ENCODE measurements around the gene NPL. TPM values are rescaled to one million over a fixed set of nuclear protein-coding genes. Genes with fewer than 3 reads are reported as not detected.
A peak's percentile ranks its signal among the peaks of the same experiment; 100 is the strongest.

Gene NPL
- total and polyA plus RNA-seq, 2 donors (not counting 3 experiments of a cell fraction or from before 2014, with no cell fraction given): 0.14 to 0.75 TPM

- Histone ChIP-seq H3K79me2 (ENCODE audit: control insufficient read depth, insufficient read depth, low read length) (peaks cover 23% of the 10 kb centered on the region), H3K36me3 (ENCODE audit: control insufficient read depth in 2 of 2, extremely low read depth in 1 of 2, insufficient read depth in 2 of 2, low read length in 2 of 2) (peaks cover 13 to 47% of the 10 kb centered on the region in 2 experiments), H2AFZ (ENCODE audit: low read depth, low read length) (no peak overlapping the region), H3K9me1 (replicated peaks; ENCODE audit: control insufficient read depth, extremely low read depth, insufficient read depth, low read length) (no peaks in the 10 kb centered on the region), H4K20me1 (replicated peaks; ENCODE audit: control insufficient read depth, extremely low read depth, insufficient read depth, low read length) (no peaks in the 10 kb centered on the region), H3K9me3 (replicated peaks; ENCODE audit: control insufficient read depth, insufficient read depth, low read length) (no peaks in the 10 kb centered on the region), H3K4me2 (ENCODE audit: insufficient read depth, low read length) (no peak overlapping the region), H3K4me3 (replicated peaks in 1 of 3; ENCODE audit: insufficient read depth in 1 of 3, low read depth in 1 of 3, low read length in 3 of 3) (no peak overlapping the region), H3K4me1 (ENCODE audit: control insufficient read depth, extremely low read depth, insufficient read depth, low read length) (no peaks in the 10 kb centered on the region), H3K27ac (ENCODE audit: insufficient read depth, low read depth, low read length) (no peak overlapping the region), H3K27me3 (ENCODE audit: control insufficient read depth in 2 of 2, insufficient read depth in 2 of 2, low read length in 2 of 2) (no peaks in the 10 kb centered on the region), H3K9ac (replicated peaks; ENCODE audit: extremely low read depth, insufficient read depth, low read length) (no peak overlapping the region)
- no TSS peak for BruUV-seq (replicated peaks)
- no peak for FAIRE-seq
- intact Hi-C loops (cut with micrococcal nuclease) (no loop called here), dilution Hi-C loops (cut with MboI; ENCODE audit: extremely low pct_ligation_motif_present, low sequenced_read_pairs) (no loop called here)
- peak; percentile 14 for TF ChIP-seq POLR2A (IDR thresholded peaks at IDR 0.05; ENCODE audit: low read depth, low read length)
- no peak for TF ChIP-seq GATA2 (IDR thresholded peaks at IDR 0.05; ENCODE audit: insufficient read depth, insufficient read length, low read depth, low read length)
- ChIA-PET POLR2A (interaction anchor here (0.8 kb wide), 1 partner anchor 13 kb away, joined by 3 read pairs; no protein-coding TSS in a partner anchor), CTCF (no interaction called here)
- no peak for DNase-seq (ENCODE audit: low read depth, low spot score)
Observed at GRCh38 chr1:182869241-182869666, 79.7 kb downstream of the NPL start.

DNA sequence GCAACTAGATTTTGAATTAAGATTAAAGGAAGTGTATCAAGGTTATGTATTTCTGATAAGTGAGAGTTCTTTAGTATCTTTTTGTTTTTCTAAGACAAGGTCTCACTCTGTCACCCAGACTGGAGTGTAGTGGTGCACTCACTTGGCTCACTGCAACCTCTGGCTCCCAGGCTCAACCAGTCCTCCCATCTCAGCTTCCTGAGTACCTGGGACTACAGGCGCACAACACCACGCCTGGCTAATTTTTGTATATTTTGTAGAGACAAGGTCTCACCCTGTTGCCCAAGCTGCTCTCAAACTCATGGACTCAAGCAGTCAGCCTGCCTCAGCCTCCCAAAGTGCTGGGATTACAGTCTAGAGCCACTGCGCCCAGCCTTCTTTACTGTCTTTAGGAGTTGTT, 83.3 kb downstream of the NPL start:
- no peak overlapping the region for H3K27ac ChIP-seq (ENCODE audit: insufficient read depth, low read depth, low read length)
- H3K4me3 ChIP-seq (replicated peaks in 1 of 3; ENCODE audit: insufficient read depth in 1 of 3, low read depth in 1 of 3, low read length in 3 of 3): no peak overlapping the region
- peaks cover 21 to 55% of the 10 kb centered on the region in 2 experiments for H3K36me3 ChIP-seq (ENCODE audit: control insufficient read depth in 2 of 2, extremely low read depth in 1 of 2, insufficient read depth in 2 of 2, low read length in 2 of 2)
- H4K20me1 ChIP-seq (replicated peaks; ENCODE audit: control insufficient read depth, extremely low read depth, insufficient read depth, low read length): no peaks in the 10 kb centered on the region
- H3K79me2 ChIP-seq (ENCODE audit: control insufficient read depth, insufficient read depth, low read length): peaks cover 17% of the 10 kb centered on the region
- POLR2A ChIA-PET: no interaction called here
- H3K4me2 ChIP-seq (ENCODE audit: insufficient read depth, low read length): no peak overlapping the region
- H3K9me3 ChIP-seq (replicated peaks; ENCODE audit: control insufficient read depth, insufficient read depth, low read length): no peaks in the 10 kb centered on the region
- CTCF ChIA-PET: no interaction called here
- no peak for FAIRE-seq
- no peak overlapping the region for H3K9ac ChIP-seq (replicated peaks; ENCODE audit: extremely low read depth, insufficient read depth, low read length)
- H3K4me1 ChIP-seq (ENCODE audit: control insufficient read depth, extremely low read depth, insufficient read depth, low read length): no peaks in the 10 kb centered on the region
- BruUV-seq (replicated peaks): no TSS peak
- H3K27me3 ChIP-seq (ENCODE audit: control insufficient read depth in 2 of 2, insufficient read depth in 2 of 2, low read length in 2 of 2): no peaks in the 10 kb centered on the region
- no peaks in the 10 kb centered on the region for H3K9me1 ChIP-seq (replicated peaks; ENCODE audit: control insufficient read depth, extremely low read depth, insufficient read depth, low read length)
- DNase-seq (ENCODE audit: low read depth, low spot score): no peak
- dilution Hi-C loops (cut with MboI; ENCODE audit: extremely low pct_ligation_motif_present, low sequenced_read_pairs) (no loop called here), intact Hi-C loops (cut with micrococcal nuclease) (no loop called here)
- H2AFZ ChIP-seq (ENCODE audit: low read depth, low read length): no peak overlapping the region
- no peak for TF ChIP-seq POLR2A (IDR thresholded peaks at IDR 0.05; ENCODE audit: low read depth, low read length)
- TF ChIP-seq FOS (IDR thresholded peaks at IDR 0.05; ENCODE audit: borderline replicate concordance, insufficient read depth, low read length): no peak
- TF ChIP-seq, protein P1, sequence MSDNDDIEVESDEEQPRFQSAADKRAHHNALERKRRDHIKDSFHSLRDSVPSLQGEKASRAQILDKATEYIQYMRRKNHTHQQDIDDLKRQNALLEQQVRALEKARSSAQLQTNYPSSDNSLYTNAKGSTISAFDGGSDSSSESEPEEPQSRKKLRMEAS (IDR thresholded peaks at IDR 0.05; ENCODE audit: insufficient read depth, insufficient read length): no peak
- no peak for TF ChIP-seq EZH2 (IDR thresholded peaks at IDR 0.05; ENCODE audit: borderline replicate concordance, low read depth, low read length, severe bottlenecking)
- no peak for TF ChIP-seq CTCF (IDR thresholded peaks at IDR 0.05; ENCODE audit: extremely low read depth in 1 of 2, insufficient read depth in 1 of 2, low read depth in 1 of 2, low read length in 2 of 2)
- TF ChIP-seq MYC (IDR thresholded peaks at IDR 0.05; ENCODE audit: low read depth, low read length): no peak
- TF ChIP-seq GATA2 (IDR thresholded peaks at IDR 0.05; ENCODE audit: insufficient read depth, insufficient read length, low read depth, low read length): no peak
- no peak for TF ChIP-seq POLR2AphosphoS5 (IDR thresholded peaks at IDR 0.05; ENCODE audit: insufficient read depth, low read depth, low read length)
- TF ChIP-seq JUN (IDR thresholded peaks at IDR 0.05; ENCODE audit: borderline replicate concordance, insufficient read depth, insufficient read length, low read depth): no peak
